SK-N-SH (cell line): Measurements from ENCODE around the gene LIN7A. TPM values are rescaled to one million over a fixed set of nuclear protein-coding genes. Genes with fewer than 3 reads are reported as not detected.
A peak's percentile ranks its signal among the peaks of the same experiment; 100 is the strongest.

Source experiments
- CTCF ChIA-PET: fragments of 300-600, 350-600 bp; formaldehyde crosslinking; extraction: SDS; loops from one replicate; lab custom pipeline; 2021; lab: Yijun Ruan, JAX
- POLR2A ChIA-PET: fragments of 350-600 bp; sonication (Branson Sonifier 250); formaldehyde crosslinking; extraction: SDS; loops from one replicate; lab custom pipeline; 2020; ENCODE audit warnings: antibody characterized with exemption, inconsistent platforms; lab: Yijun Ruan, JAX
- DNase-seq: peaks from one replicate; pipeline ENCODE4 v3.0.0; 2012
- H2AFZ ChIP-seq: fragments of 200-600 bp; sonication (generic); 2 replicates; pipeline ENCODE4 v1.8.1; 2016; ENCODE audit warnings: antibody characterized with exemption, mild to moderate bottlenecking, low read depth
- H3F3A ChIP-seq: fragments of 200-600 bp; sonication (generic); replicated peaks from 2 replicates; pipeline ENCODE3; 2016; ENCODE audit warnings: antibody characterized with exemption, mild to moderate bottlenecking; ENCODE audit not compliant: insufficient read depth
- H3K27ac ChIP-seq, 2 experiments: fragments of 200-500 bp in 1 of 2; fragments of 200-600 bp in 1 of 2; sonication (Bioruptor generic) in 1 of 2; sonication (generic), shearing (Covaris generic) in 1 of 2; 2 replicates each; pipeline versions ENCODE4 v1.5.1 to v1.6.1; 2014 to 2016; ENCODE audit warnings: low read depth in 2 of 2, inconsistent platforms in 1 of 2, low read length in 1 of 2, mild to moderate bottlenecking in 1 of 2, mixed read lengths in 1 of 2
- H3K27me3 ChIP-seq: fragments of 200-600 bp; sonication (generic), shearing (Covaris generic); 2 replicates; pipeline ENCODE4 v1.6.1; 2016; ENCODE audit warnings: mixed run types; ENCODE audit not compliant: insufficient read depth
- H3K36me3 ChIP-seq, 2 experiments: fragments of 200-500 bp in 1 of 2; fragments of 200-600 bp in 1 of 2; sonication (Bioruptor generic) in 1 of 2; sonication (generic) in 1 of 2; replicated peaks in 1 of 2; 2 replicates each; pipeline versions ENCODE3 to v1.5.1; 2014 to 2016; ENCODE audit warnings: low read length in 1 of 2, mild to moderate bottlenecking in 1 of 2; ENCODE audit not compliant: insufficient read depth in 2 of 2, control insufficient read depth in 1 of 2
- H3K4me1 ChIP-seq, 2 experiments: fragments of 200-500 bp in 1 of 2; fragments of 200-600 bp in 1 of 2; sonication (Bioruptor generic) in 1 of 2; sonication (generic), shearing (Covaris generic) in 1 of 2; 2 replicates each; pipeline versions ENCODE4 v1.5.1 to v1.6.1; 2014 to 2016; ENCODE audit warnings: low read depth in 1 of 2, low read length in 1 of 2, mixed run types in 1 of 2; ENCODE audit not compliant: insufficient read depth in 2 of 2, control insufficient read depth in 1 of 2
- H3K4me2 ChIP-seq: fragments of 200-600 bp; sonication (generic), shearing (Covaris generic); 2 replicates; pipeline ENCODE4 v1.6.1; 2017; ENCODE audit warnings: mixed run types
- H3K4me3 ChIP-seq, 2 experiments: fragments of 200-500 bp in 1 of 2; fragments of 200-600 bp in 1 of 2; sonication (Bioruptor generic) in 1 of 2; sonication (generic), shearing (Covaris generic) in 1 of 2; 2 replicates each; pipeline versions ENCODE4 v1.5.1 to v1.8.1; 2014 to 2016; ENCODE audit warnings: low read depth in 2 of 2, inconsistent platforms in 1 of 2, low read length in 1 of 2, mild to moderate bottlenecking in 1 of 2, mixed read lengths in 1 of 2, moderate library complexity in 1 of 2
- H3K79me2 ChIP-seq: fragments of 200-600 bp; sonication (generic); 2 replicates; pipeline ENCODE4 v1.8.1; 2017; ENCODE audit warnings: mild to moderate bottlenecking; ENCODE audit not compliant: insufficient read depth
- H3K9ac ChIP-seq: fragments of 200-600 bp; sonication (generic); 2 replicates; pipeline ENCODE4 v1.6.1; 2017; ENCODE audit warnings: mixed run types
- H3K9me2 ChIP-seq: fragments of 200-600 bp; sonication (generic); 2 replicates; pipeline ENCODE4 v1.6.1; 2017; ENCODE audit warnings: mixed run types
- H3K9me3 ChIP-seq: fragments of 200-600 bp; sonication (generic); 2 replicates; pipeline ENCODE4 v1.6.1; 2017; ENCODE audit warnings: mixed run types, mild to moderate bottlenecking, moderate library complexity
- H4K20me1 ChIP-seq: fragments of 200-600 bp; sonication (generic); 2 replicates; pipeline ENCODE4 v1.6.1; 2017; ENCODE audit warnings: mild to moderate bottlenecking, mixed run types; ENCODE audit not compliant: insufficient read depth
- CHD2 ChIP-seq: fragments of 150-350 bp; IDR thresholded peaks from 2 replicates; pipeline ENCODE4 v1.6.1; 2018; ENCODE audit warnings: low read length; ENCODE audit not compliant: partially characterized antibody
- CTCF ChIP-seq: fragments of 200-600 bp; sonication (generic); IDR thresholded peaks from 2 replicates; pipeline ENCODE4 v1.6.1; 2017; ENCODE audit warnings: antibody characterized with exemption, mild to moderate bottlenecking, moderate library complexity
- EP300 ChIP-seq, 2 experiments: IDR thresholded peaks; 2 replicates each; pipeline versions ENCODE4 v1.4.0 to v1.6.1; 2012; ENCODE audit warnings: borderline replicate concordance in 1 of 2, low read depth in 1 of 2, low read length in 1 of 2
- EZH2phosphoT487 ChIP-seq: fragments of 200-600 bp; sonication (generic); IDR thresholded peaks from 2 replicates; pipeline ENCODE4 v1.6.1; 2017; ENCODE audit warnings: low read depth, mixed run types, mild to moderate bottlenecking, antibody characterized with exemption, moderate library complexity, borderline replicate concordance
- FOXJ3 ChIP-seq: sonication (generic); formaldehyde crosslinking; IDR thresholded peaks from 2 replicates; pipeline ENCODE4 v1.5.1; 2020; ENCODE audit warnings: mild to moderate bottlenecking, missing genetic modification reagents
- GATA2 ChIP-seq: sonication (generic); formaldehyde crosslinking; IDR thresholded peaks from 2 replicates; pipeline ENCODE4 v1.5.0; 2020; ENCODE audit warnings: mild to moderate bottlenecking, missing genetic modification reagents
- IRF3 ChIP-seq: fragments of 150-350 bp; IDR thresholded peaks from 2 replicates; pipeline ENCODE4 v1.6.1; 2016; ENCODE audit warnings: mild to moderate bottlenecking, low read depth, low read length
- JUND ChIP-seq: IDR thresholded peaks from 2 replicates; pipeline ENCODE4 v1.4.0; 2012
- MEF2A ChIP-seq: IDR thresholded peaks from 2 replicates; pipeline ENCODE4 v1.4.0; 2012; ENCODE audit warnings: low read depth, borderline replicate concordance
- NRF1 ChIP-seq: IDR thresholded peaks from 2 replicates; pipeline ENCODE4 v1.6.1; 2012; ENCODE audit warnings: low read depth, mild to moderate bottlenecking, low read length
- RAD21 ChIP-seq: IDR thresholded peaks from 2 replicates; pipeline ENCODE4 v1.6.1; 2012; ENCODE audit warnings: mild to moderate bottlenecking, low read length
- RCOR1 ChIP-seq: fragments of 150-350 bp; IDR thresholded peaks from 2 replicates; pipeline ENCODE4 v1.6.1; 2017; ENCODE audit warnings: antibody characterized with exemption, low read length
- RFX5 ChIP-seq: IDR thresholded peaks from 2 replicates; pipeline ENCODE4 v1.6.1; 2012; ENCODE audit warnings: mild to moderate bottlenecking, improper control_type of control experiment, low read length
- RXRA ChIP-seq: IDR thresholded peaks from 2 replicates; pipeline ENCODE4 v1.4.0; 2012; ENCODE audit warnings: low read depth, mild to moderate bottlenecking, borderline replicate concordance
- SMC3 ChIP-seq: IDR thresholded peaks from 2 replicates; pipeline ENCODE4 v1.6.1; 2012; ENCODE audit warnings: low read depth, low read length, improper control_type of control experiment
- TCF12 ChIP-seq: IDR thresholded peaks from 2 replicates; pipeline ENCODE4 v1.4.0; 2012
- USF1 ChIP-seq: IDR thresholded peaks from 2 replicates; pipeline ENCODE4 v1.4.0; 2012; ENCODE audit warnings: low read depth, borderline replicate concordance
- ZBTB33 ChIP-seq: IDR thresholded peaks from 2 replicates; pipeline ENCODE4 v1.4.0; 2012; ENCODE audit warnings: low read depth, borderline replicate concordance
- WGBS: methylation state at CpG from one replicate; pipeline ENCODE4 v1.1.6; 2017; ENCODE audit warnings: low lambda C conversion rate; 5-methylcytosine and 5-hydroxymethylcytosine counted together
- polyA plus RNA-seq, 3 experiments: library from polyadenylated mRNA; depleted of rRNA; stranded (reverse); fragments of >200 nt; gene quantifications; 2 replicates each; pipeline ENCODE4 v1.2.3, GENCODE V29; 2012
- TF ChIP-seq, protein P1 (sequence below): fragments of 150-350 bp; IDR thresholded peaks from 2 replicates; pipeline ENCODE4 v1.6.1; 2017; ENCODE audit warnings: antibody characterized with exemption, low read length, low read depth, borderline replicate concordance
- TF ChIP-seq, protein P2 (sequence below): IDR thresholded peaks from 2 replicates; pipeline ENCODE4 v1.4.0; 2012; ENCODE audit warnings: low read depth

LIN7A gene
- polyA plus RNA-seq, 1 of the 3 experiments (the other 2 are of a cell fraction), result not detected

GRCh38 chr12:80763874-80764273, 173.9 kb downstream of the LIN7A start:
- H3K79me2 ChIP-seq, result no peaks in the 10 kb centered on the region
- H3K9ac ChIP-seq, result no peak overlapping the region
- H3K9me3 ChIP-seq, result no peaks in the 10 kb centered on the region
- H3K9me2 ChIP-seq, result no peaks in the 10 kb centered on the region
- H3K36me3 ChIP-seq, result no peaks in the 10 kb centered on the region
- TF ChIP-seq NRF1, result no peak
- peak; percentile 71 for TF ChIP-seq RAD21
- TF ChIP-seq FOXJ3 (CRISPR knock-in tag), result no peak
- TF ChIP-seq CTCF, result peak; percentile 81
- TF ChIP-seq EZH2phosphoT487, result no peak
- TF ChIP-seq SMC3, result peak; percentile 59
- peak; percentile 4 for DNase-seq
- no peak overlapping the region for H2AFZ ChIP-seq
- WGBS, result 0% methylated on average over 4 of the region's 4 CpGs
- CTCF ChIA-PET, result interaction anchor here (0.6 to 2.0 kb wide), 7 partner anchors 9 to 864 kb away, joined by 3 to 5 read pairs (median 4); no protein-coding TSS in a partner anchor
- no peaks in the 10 kb centered on the region for H3K4me1 ChIP-seq
- no peak overlapping the region; a peak in 1 of 4 replicates for H3K4me3 ChIP-seq
- H4K20me1 ChIP-seq, result no peaks in the 10 kb centered on the region
- peaks cover 33% of the 10 kb centered on the region for H3K27me3 ChIP-seq
- POLR2A ChIA-PET, result no interaction called here
- no peaks in the 10 kb centered on the region for H3F3A ChIP-seq
- H3K4me2 ChIP-seq, result no peak overlapping the region
- no peak overlapping the region for H3K27ac ChIP-seq

DNA sequence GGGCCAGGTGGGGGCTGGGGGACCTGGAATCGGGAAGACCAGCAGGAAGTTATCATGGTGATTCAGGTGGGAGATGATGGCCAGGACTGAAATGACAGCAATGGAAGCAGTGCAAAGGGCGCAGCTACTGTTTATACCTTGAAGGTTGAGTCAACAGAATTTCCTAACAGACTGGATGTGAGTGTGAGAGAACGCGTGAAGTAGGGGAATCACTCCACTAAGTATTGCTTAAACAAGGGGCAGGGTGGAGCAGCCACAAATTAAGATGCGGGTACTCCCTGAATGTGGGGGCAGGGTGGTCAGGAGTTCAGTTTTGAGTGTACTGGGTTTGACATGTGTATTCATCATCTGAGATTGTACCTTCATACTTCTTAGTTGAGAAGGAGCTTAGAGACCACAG, 175.9 kb downstream of the LIN7A start:
- Histone ChIP-seq H2AFZ (no peak overlapping the region), H3F3A (no peaks in the 10 kb centered on the region), H3K9ac (no peak overlapping the region), H3K9me3 (no peaks in the 10 kb centered on the region), H3K4me3 (no peak overlapping the region), H3K9me2 (no peaks in the 10 kb centered on the region), H3K36me3 (no peaks in the 10 kb centered on the region), H3K4me1 (no peaks in the 10 kb centered on the region), H3K79me2 (no peaks in the 10 kb centered on the region), H3K4me2 (no peak overlapping the region), H4K20me1 (no peaks in the 10 kb centered on the region), H3K27ac (no peak overlapping the region), H3K27me3 (peaks cover 28% of the 10 kb centered on the region)
- POLR2A ChIA-PET, result no interaction called here
- 11% methylated on average over 5 of the region's 5 CpGs for WGBS
- DNase-seq, result no peak
- CTCF ChIA-PET, result interaction anchor here (1.8 to 2.0 kb wide), 2 partner anchors 27 to 289 kb away, joined by 4 to 8 read pairs; no protein-coding TSS in a partner anchor
- TF ChIP-seq GATA2 (no peak), ZBTB33 (no peak), JUND (no peak), EP300 (IDR thresholded peaks at IDR 0.05; ENCODE audit: borderline replicate concordance in 1 of 2, low read depth in 1 of 2, low read length in 1 of 2) (no peak), MEF2A (no peak), IRF3 (no peak), CHD2 (no peak), USF1 (no peak), RCOR1 (no peak), TCF12 (no peak), RFX5 (no peak), NRF1 (no peak), RXRA (no peak)
- TF ChIP-seq, protein P1, sequence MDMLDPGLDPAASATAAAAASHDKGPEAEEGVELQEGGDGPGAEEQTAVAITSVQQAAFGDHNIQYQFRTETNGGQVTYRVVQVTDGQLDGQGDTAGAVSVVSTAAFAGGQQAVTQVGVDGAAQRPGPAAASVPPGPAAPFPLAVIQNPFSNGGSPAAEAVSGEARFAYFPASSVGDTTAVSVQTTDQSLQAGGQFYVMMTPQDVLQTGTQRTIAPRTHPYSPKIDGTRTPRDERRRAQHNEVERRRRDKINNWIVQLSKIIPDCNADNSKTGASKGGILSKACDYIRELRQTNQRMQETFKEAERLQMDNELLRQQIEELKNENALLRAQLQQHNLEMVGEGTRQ, result no peak
- TF ChIP-seq, protein P2, sequence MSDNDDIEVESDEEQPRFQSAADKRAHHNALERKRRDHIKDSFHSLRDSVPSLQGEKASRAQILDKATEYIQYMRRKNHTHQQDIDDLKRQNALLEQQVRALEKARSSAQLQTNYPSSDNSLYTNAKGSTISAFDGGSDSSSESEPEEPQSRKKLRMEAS, result no peak
